ENCODE results near the gene TEX52. TPM values are rescaled to one million over a fixed set of nuclear protein-coding genes. Genes with fewer than 3 reads are reported as not detected.

TEX52 gene
- total and polyA plus RNA-seq, 4 donors, result not detected

DNA sequence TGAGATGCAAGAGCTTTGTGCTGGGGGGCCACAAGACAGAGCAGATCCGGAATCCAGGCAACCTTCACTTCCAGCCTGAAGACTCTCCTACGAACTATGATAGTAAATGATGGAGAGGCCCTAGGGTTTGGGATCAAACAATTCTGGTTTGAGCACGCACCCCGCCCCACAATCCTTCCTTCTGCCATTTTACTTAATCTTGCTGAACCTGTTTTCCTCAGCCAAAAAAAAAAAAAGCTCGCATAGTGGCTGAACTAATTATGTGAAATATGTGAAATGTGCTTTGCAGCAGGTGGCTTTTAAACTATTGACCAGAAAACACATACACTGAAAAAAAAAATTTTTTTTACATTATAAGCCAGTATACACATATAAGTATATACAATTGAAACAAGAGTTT lies 45.0 kb downstream of the TEX52 start:
- 81% methylated on average over 5 of the region's 5 CpGs for WGBS

DNA sequence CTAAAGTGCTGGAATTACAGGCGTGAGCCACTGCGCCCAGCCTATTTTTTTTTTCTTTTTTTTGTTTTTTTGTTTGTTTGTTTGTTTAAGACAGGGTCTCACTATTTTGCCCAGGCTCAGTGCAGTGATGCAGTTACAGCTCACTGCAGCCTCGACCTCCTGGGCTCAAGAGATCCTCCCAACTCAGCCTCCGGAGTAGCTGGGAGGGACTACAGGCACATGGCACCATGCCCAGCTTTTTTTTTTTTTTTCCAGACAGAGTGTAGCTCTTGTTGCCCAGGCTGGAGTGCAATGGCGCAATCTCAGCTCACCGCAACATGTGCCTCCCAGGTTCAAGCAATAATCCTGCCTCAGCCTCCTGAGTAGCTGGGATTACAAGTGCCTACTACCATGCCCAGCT lies 50.1 kb downstream of the TEX52 start:
- H3K9ac ChIP-seq (ENCODE audit: low read depth in 1 of 2, low read length in 2 of 2), result no peak overlapping the region
- no peaks in the 10 kb centered on the region for H3K27me3 ChIP-seq (ENCODE audit: control insufficient read depth in 4 of 4, insufficient read depth in 4 of 4, low read length in 3 of 4)
- H3K27ac ChIP-seq (ENCODE audit: low read depth in 1 of 2, low read length in 2 of 2), result no peak overlapping the region
- no peak overlapping the region for H3K4me3 ChIP-seq (ENCODE audit: low read depth in 1 of 3, low read length in 3 of 3)
- H3K4me1 ChIP-seq (ENCODE audit: control insufficient read depth in 4 of 4, insufficient read depth in 4 of 4, low read length in 3 of 4), result peaks cover 0 to 12% (median 10%) of the 10 kb centered on the region in 4 donors
- H3K36me3 ChIP-seq (ENCODE audit: control insufficient read depth in 4 of 4, insufficient read depth in 3 of 4, low read depth in 1 of 4, low read length in 3 of 4), result peaks cover 9 to 27% (median 17%) of the 10 kb centered on the region in 4 donors
- WGBS, result 82% methylated on average over 6 of the region's 6 CpGs
- H3K9me3 ChIP-seq (ENCODE audit: control insufficient read depth in 4 of 4, low read length in 3 of 4), result no peaks in the 10 kb centered on the region
- no peak for DNase-seq (ENCODE audit: low spot score)
- TF ChIP-seq TAF1 (conservative IDR thresholded peaks at IDR 0.05) (no peak), HNF4G (IDR thresholded peaks at IDR 0.05) (no peak), HNF4A (conservative IDR thresholded peaks at IDR 0.05) (no peak), JUND (IDR thresholded peaks at IDR 0.05) (no peak), FOXA1 (IDR thresholded peaks at IDR 0.05) (no peak), RXRA (IDR thresholded peaks at IDR 0.05) (no peak), FOXA2 (IDR thresholded peaks at IDR 0.05) (no peak)
- TF ChIP-seq, protein P1, sequence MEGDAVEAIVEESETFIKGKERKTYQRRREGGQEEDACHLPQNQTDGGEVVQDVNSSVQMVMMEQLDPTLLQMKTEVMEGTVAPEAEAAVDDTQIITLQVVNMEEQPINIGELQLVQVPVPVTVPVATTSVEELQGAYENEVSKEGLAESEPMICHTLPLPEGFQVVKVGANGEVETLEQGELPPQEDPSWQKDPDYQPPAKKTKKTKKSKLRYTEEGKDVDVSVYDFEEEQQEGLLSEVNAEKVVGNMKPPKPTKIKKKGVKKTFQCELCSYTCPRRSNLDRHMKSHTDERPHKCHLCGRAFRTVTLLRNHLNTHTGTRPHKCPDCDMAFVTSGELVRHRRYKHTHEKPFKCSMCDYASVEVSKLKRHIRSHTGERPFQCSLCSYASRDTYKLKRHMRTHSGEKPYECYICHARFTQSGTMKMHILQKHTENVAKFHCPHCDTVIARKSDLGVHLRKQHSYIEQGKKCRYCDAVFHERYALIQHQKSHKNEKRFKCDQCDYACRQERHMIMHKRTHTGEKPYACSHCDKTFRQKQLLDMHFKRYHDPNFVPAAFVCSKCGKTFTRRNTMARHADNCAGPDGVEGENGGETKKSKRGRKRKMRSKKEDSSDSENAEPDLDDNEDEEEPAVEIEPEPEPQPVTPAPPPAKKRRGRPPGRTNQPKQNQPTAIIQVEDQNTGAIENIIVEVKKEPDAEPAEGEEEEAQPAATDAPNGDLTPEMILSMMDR (IDR thresholded peaks at IDR 0.05; ENCODE audit: low read depth, low read length, missing input control), result no peak
- TF ChIP-seq, protein P2, sequence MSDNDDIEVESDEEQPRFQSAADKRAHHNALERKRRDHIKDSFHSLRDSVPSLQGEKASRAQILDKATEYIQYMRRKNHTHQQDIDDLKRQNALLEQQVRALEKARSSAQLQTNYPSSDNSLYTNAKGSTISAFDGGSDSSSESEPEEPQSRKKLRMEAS (IDR thresholded peaks at IDR 0.05), result no peak
- TF ChIP-seq, protein P3, sequence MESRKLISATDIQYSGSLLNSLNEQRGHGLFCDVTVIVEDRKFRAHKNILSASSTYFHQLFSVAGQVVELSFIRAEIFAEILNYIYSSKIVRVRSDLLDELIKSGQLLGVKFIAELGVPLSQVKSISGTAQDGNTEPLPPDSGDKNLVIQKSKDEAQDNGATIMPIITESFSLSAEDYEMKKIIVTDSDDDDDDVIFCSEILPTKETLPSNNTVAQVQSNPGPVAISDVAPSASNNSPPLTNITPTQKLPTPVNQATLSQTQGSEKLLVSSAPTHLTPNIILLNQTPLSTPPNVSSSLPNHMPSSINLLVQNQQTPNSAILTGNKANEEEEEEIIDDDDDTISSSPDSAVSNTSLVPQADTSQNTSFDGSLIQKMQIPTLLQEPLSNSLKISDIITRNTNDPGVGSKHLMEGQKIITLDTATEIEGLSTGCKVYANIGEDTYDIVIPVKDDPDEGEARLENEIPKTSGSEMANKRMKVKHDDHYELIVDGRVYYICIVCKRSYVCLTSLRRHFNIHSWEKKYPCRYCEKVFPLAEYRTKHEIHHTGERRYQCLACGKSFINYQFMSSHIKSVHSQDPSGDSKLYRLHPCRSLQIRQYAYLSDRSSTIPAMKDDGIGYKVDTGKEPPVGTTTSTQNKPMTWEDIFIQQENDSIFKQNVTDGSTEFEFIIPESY (IDR thresholded peaks at IDR 0.05), result no peak

More for the DNA sequence above, 45.0 kb downstream of the TEX52 start:
- no peaks in the 10 kb centered on the region for H3K27me3 ChIP-seq (ENCODE audit: control insufficient read depth in 4 of 4, insufficient read depth in 4 of 4, low read length in 3 of 4)
- peaks cover 0 to 20% (median 15%) of the 10 kb centered on the region in 4 donors for H3K4me1 ChIP-seq (ENCODE audit: control insufficient read depth in 4 of 4, insufficient read depth in 4 of 4, low read length in 3 of 4)
- H3K36me3 ChIP-seq (ENCODE audit: control insufficient read depth in 4 of 4, insufficient read depth in 3 of 4, low read depth in 1 of 4, low read length in 3 of 4), result no peaks in the 10 kb centered on the region
- H3K9me3 ChIP-seq (ENCODE audit: control insufficient read depth in 4 of 4, low read length in 3 of 4), result no peaks in the 10 kb centered on the region
- H3K9ac ChIP-seq (ENCODE audit: low read depth in 1 of 2, low read length in 2 of 2), result peak overlapping the region in 1 of 2 donors; percentile 75
- DNase-seq (ENCODE audit: low spot score), result no peak
- H3K27ac ChIP-seq (ENCODE audit: low read depth in 1 of 2, low read length in 2 of 2), result no peak overlapping the region
- peak overlapping the region in 2 of 3 donors; percentile 80 to 91 for H3K4me3 ChIP-seq (ENCODE audit: low read depth in 1 of 3, low read length in 3 of 3)
- TF ChIP-seq, protein P4, sequence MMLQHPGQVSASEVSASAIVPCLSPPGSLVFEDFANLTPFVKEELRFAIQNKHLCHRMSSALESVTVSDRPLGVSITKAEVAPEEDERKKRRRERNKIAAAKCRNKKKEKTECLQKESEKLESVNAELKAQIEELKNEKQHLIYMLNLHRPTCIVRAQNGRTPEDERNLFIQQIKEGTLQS (IDR thresholded peaks at IDR 0.05), result no peak
- no peak for TF ChIP-seq FOXA1 (IDR thresholded peaks at IDR 0.05)
- TF ChIP-seq FOXA2 (IDR thresholded peaks at IDR 0.05), result no peak
- no peak for TF ChIP-seq GABPA (IDR thresholded peaks at IDR 0.05 in 1 of 2, conservative IDR thresholded peaks at IDR 0.05 in 1 of 2)
- TF ChIP-seq, protein P3 (IDR thresholded peaks at IDR 0.05), result no peak
- TF ChIP-seq, protein P5, sequence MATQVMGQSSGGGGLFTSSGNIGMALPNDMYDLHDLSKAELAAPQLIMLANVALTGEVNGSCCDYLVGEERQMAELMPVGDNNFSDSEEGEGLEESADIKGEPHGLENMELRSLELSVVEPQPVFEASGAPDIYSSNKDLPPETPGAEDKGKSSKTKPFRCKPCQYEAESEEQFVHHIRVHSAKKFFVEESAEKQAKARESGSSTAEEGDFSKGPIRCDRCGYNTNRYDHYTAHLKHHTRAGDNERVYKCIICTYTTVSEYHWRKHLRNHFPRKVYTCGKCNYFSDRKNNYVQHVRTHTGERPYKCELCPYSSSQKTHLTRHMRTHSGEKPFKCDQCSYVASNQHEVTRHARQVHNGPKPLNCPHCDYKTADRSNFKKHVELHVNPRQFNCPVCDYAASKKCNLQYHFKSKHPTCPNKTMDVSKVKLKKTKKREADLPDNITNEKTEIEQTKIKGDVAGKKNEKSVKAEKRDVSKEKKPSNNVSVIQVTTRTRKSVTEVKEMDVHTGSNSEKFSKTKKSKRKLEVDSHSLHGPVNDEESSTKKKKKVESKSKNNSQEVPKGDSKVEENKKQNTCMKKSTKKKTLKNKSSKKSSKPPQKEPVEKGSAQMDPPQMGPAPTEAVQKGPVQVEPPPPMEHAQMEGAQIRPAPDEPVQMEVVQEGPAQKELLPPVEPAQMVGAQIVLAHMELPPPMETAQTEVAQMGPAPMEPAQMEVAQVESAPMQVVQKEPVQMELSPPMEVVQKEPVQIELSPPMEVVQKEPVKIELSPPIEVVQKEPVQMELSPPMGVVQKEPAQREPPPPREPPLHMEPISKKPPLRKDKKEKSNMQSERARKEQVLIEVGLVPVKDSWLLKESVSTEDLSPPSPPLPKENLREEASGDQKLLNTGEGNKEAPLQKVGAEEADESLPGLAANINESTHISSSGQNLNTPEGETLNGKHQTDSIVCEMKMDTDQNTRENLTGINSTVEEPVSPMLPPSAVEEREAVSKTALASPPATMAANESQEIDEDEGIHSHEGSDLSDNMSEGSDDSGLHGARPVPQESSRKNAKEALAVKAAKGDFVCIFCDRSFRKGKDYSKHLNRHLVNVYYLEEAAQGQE (IDR thresholded peaks at IDR 0.05), result no peak
- TF ChIP-seq NR2F2 (IDR thresholded peaks at IDR 0.05), result no peak
- TF ChIP-seq, protein P1 (IDR thresholded peaks at IDR 0.05; ENCODE audit: low read depth, low read length, missing input control), result no peak
- no peak for TF ChIP-seq SP1 (IDR thresholded peaks at IDR 0.05)
- TF ChIP-seq RXRA (IDR thresholded peaks at IDR 0.05), result no peak
- TF ChIP-seq JUND (IDR thresholded peaks at IDR 0.05), result no peak
- no peak for TF ChIP-seq HNF4G (IDR thresholded peaks at IDR 0.05)
- TF ChIP-seq TAF1 (conservative IDR thresholded peaks at IDR 0.05), result no peak
- no peak for TF ChIP-seq EGR1 (IDR thresholded peaks at IDR 0.05; ENCODE audit: low read depth in 2 of 2)
- TF ChIP-seq YY1 (IDR thresholded peaks at IDR 0.05), result no peak
- TF ChIP-seq RAD21 (IDR thresholded peaks at IDR 0.05), result no peak
- no peak for TF ChIP-seq HNF4A (conservative IDR thresholded peaks at IDR 0.05)

Data from liver (tissue), 9 donors.